Measurements from ENCODE around the gene DLG2. TPM values are rescaled to one million over a fixed set of nuclear protein-coding genes. Genes with fewer than 3 reads are reported as not detected.
A peak's percentile ranks its signal among the peaks of the same experiment; 100 is the strongest.

Gene DLG2
- total and polyA plus RNA-seq, 7 donors, result 0.23 to 5.3 (median 3.4) TPM

GRCh38 chr11:83681031-83681781 is 1945.9 kb downstream of the DLG2 start:
- Histone ChIP-seq H3K4me3 (peak overlapping the region; percentile 14), H3K36me3 (ENCODE audit: insufficient read depth in 1 of 2, low read depth in 1 of 2) (no peaks in the 10 kb centered on the region), H3K27me3 (ENCODE audit: insufficient read depth in 3 of 3, low read length in 2 of 3) (peaks cover 0 to 2% (median 0%) of the 10 kb centered on the region in 3 donors), H3K9me3 (no peaks in the 10 kb centered on the region), H3K27ac (no peak overlapping the region), H3K4me1 (no peaks in the 10 kb centered on the region)
- ATAC-seq (no peak), DNase-seq (no peak)
- 19 to 36% (median 20%) methylated on average over 15 of the region's 15 CpGs for whole genome bisulfite sequencing, 3 donors
- intact Hi-C loops (cut with DNase I), result no loop called here
- no peak for TF ChIP-seq CTCF (IDR thresholded peaks at IDR 0.05)

DNA sequence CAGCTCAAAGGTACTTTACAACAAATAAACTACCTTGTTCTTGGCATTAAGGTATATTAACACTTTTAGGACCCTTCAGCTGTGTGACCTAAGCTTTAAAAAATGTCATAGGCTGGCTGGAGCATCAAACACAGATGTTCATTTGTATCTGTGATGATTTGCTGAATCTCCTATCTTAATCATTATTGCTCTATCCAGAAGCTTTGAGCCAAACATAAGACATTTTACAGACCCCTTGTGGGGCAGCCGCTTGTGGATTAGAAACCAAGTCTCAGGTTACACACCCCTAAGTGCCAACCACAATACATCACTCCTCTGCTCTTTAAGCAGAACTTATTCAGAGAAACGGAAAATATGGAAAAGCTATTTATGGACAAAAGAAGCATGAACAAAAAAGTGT is 1946.8 kb downstream of the DLG2 start:
- no peak for DNase-seq
- 26 to 33% (median 27%) methylated on average over 2 of the region's 2 CpGs for WGBS, 3 donors
- intact Hi-C loops (cut with DNase I), result no loop called here
- TF ChIP-seq CTCF (IDR thresholded peaks at IDR 0.05), result no peak
- Histone ChIP-seq H3K4me3 (no peak overlapping the region), H3K36me3 (ENCODE audit: insufficient read depth in 1 of 2, low read depth in 1 of 2) (no peaks in the 10 kb centered on the region), H3K27ac (no peak overlapping the region), H3K27me3 (ENCODE audit: insufficient read depth in 3 of 3, low read length in 2 of 3) (peaks cover 0 to 2% (median 0%) of the 10 kb centered on the region in 3 donors), H3K4me1 (no peaks in the 10 kb centered on the region), H3K9me3 (no peaks in the 10 kb centered on the region)
- no peak for ATAC-seq

- DNase-seq, result no peak
- no peak overlapping the region for H3K4me3 ChIP-seq
- no peak overlapping the region for H3K27ac ChIP-seq
- no peaks in the 10 kb centered on the region for H3K36me3 ChIP-seq (ENCODE audit: insufficient read depth in 1 of 2, low read depth in 1 of 2)
- intact Hi-C loops (cut with DNase I), result no loop called here
- no peaks in the 10 kb centered on the region for H3K4me1 ChIP-seq
- no peaks in the 10 kb centered on the region for H3K27me3 ChIP-seq (ENCODE audit: insufficient read depth in 3 of 3, low read length in 2 of 3)
- 86 to 90% (median 89%) methylated on average over 5 of the region's 5 CpGs for WGBS, 3 donors
- TF ChIP-seq CTCF (IDR thresholded peaks at IDR 0.05), result no peak
- no peaks in the 10 kb centered on the region for H3K9me3 ChIP-seq
- no peak for ATAC-seq
Observed at GRCh38 chr11:83678831-83679584, 1948.1 kb downstream of the DLG2 start.

- no peaks in the 10 kb centered on the region for H3K36me3 ChIP-seq (ENCODE audit: insufficient read depth in 1 of 2, low read depth in 1 of 2)
- H3K9me3 ChIP-seq, result no peaks in the 10 kb centered on the region
- H3K27ac ChIP-seq, result no peak overlapping the region
- H3K4me1 ChIP-seq, result no peaks in the 10 kb centered on the region
- intact Hi-C loops (cut with DNase I), result no loop called here
- no peaks in the 10 kb centered on the region for H3K27me3 ChIP-seq (ENCODE audit: insufficient read depth in 3 of 3, low read length in 2 of 3)
- DNase-seq (no peak), ATAC-seq (no peak)
- TF ChIP-seq CTCF (IDR thresholded peaks at IDR 0.05), result no peak
- no peak overlapping the region for H3K4me3 ChIP-seq
- 90 to 96% (median 94%) methylated on average over 1 of the region's 1 CpG for WGBS, 3 donors
Observed at GRCh38 chr11:83677730-83678129, 1949.4 kb downstream of the DLG2 start.
